BJ (cell line): ENCODE measurements around the gene TTC39A. TPM values are rescaled to one million over a fixed set of nuclear protein-coding genes. Genes with fewer than 3 reads are reported as not detected.

ENCODE experiments used
- CTCF ChIA-PET: fragments of 350-600 bp; formaldehyde crosslinking; extraction: SDS; loops from one replicate; lab custom pipeline; 2021; ENCODE audit warnings: antibody characterized with exemption, inconsistent platforms; lab: Yijun Ruan, JAX
- POLR2A ChIA-PET: fragments of 300-600 bp; sonication (Branson Sonifier 250); formaldehyde crosslinking; extraction: SDS; loops from one replicate; lab custom pipeline; 2021; ENCODE audit warnings: antibody characterized with exemption; lab: Charles Lee
- DNase-seq: peaks from one replicate; pipeline ENCODE4 v3.0.0-alpha.2; 2011; ENCODE audit warnings: low read depth
- H3K27me3 ChIP-seq: 2 replicates; pipeline ENCODE4 v1.6.0; 2011; ENCODE audit warnings: low read length; ENCODE audit not compliant: control insufficient read depth, insufficient read depth
- H3K36me3 ChIP-seq: 2 replicates; pipeline ENCODE4 v1.5.1; 2011; ENCODE audit warnings: low read length; ENCODE audit not compliant: control insufficient read depth, insufficient read depth
- H3K4me3 ChIP-seq: 2 replicates; pipeline ENCODE4 v1.5.1; 2011; ENCODE audit warnings: low read depth, mild to moderate bottlenecking, control low read depth, low read length
- CTCF ChIP-seq: IDR thresholded peaks from 2 replicates; pipeline ENCODE4 v1.5.1; 2011; ENCODE audit warnings: low read depth, mild to moderate bottlenecking, control low read depth, inconsistent platforms, low read length, moderate library complexity; ENCODE audit not compliant: insufficient read depth
- polyA plus RNA-seq: library from polyadenylated mRNA; depleted of rRNA; stranded (reverse); fragments of >200 nt; gene quantifications from 2 replicates; pipeline ENCODE4 v1.2.3, GENCODE V29; 2011

The TTC39A gene
- polyA plus RNA-seq, 1 experiment = 0.43 TPM

GRCh38 chr1:51306950-51307349, 23.4 kb downstream of the TTC39A start:
- Histone ChIP-seq H3K36me3 (no peaks in the 10 kb centered on the region), H3K4me3 (no peak overlapping the region), H3K27me3 (no peaks in the 10 kb centered on the region)
- ChIA-PET CTCF (interaction anchor here (1.2 to 3.4 kb wide), 2 partner anchors 11 to 19 kb away, joined by 3 to 41 read pairs; no protein-coding TSS in a partner anchor), POLR2A (no interaction called here)
- DNase-seq = no peak
- TF ChIP-seq CTCF = no peak

- H3K36me3 ChIP-seq = no peaks in the 10 kb centered on the region
- DNase-seq = no peak
- CTCF ChIA-PET = interaction anchor here (1.0 to 3.4 kb wide), 4 partner anchors 10 to 531 kb away, joined by 3 to 41 read pairs (median 3); no protein-coding TSS in a partner anchor
- no peak for TF ChIP-seq CTCF
- H3K27me3 ChIP-seq = no peaks in the 10 kb centered on the region; the same call in 1 of the 2 replicates
- H3K4me3 ChIP-seq = no peak overlapping the region
- POLR2A ChIA-PET = no interaction called here
Measured at GRCh38 chr1:51305371-51305823, 25.0 kb downstream of the TTC39A start.

- no peak for DNase-seq
- no peak for TF ChIP-seq CTCF
- no peak overlapping the region for H3K4me3 ChIP-seq
- H3K27me3 ChIP-seq = no peaks in the 10 kb centered on the region; the same call in 1 of the 2 replicates
- CTCF ChIA-PET = no interaction called here
- POLR2A ChIA-PET = no interaction called here
- no peaks in the 10 kb centered on the region for H3K36me3 ChIP-seq
Measured at GRCh38 chr1:51304360-51304759, 26.0 kb downstream of the TTC39A start.

GRCh38 chr1:51303751-51304251, 26.6 kb downstream of the TTC39A start:
- CTCF ChIA-PET = no interaction called here
- no peak for DNase-seq

GRCh38 chr1:51303315-51303714, 27.0 kb downstream of the TTC39A start:
- DNase-seq = no peak
- Histone ChIP-seq H3K36me3 (no peaks in the 10 kb centered on the region), H3K27me3 (no peaks in the 10 kb centered on the region; the same call in 1 of the 2 replicates), H3K4me3 (no peak overlapping the region)
- TF ChIP-seq CTCF = no peak
- ChIA-PET POLR2A (no interaction called here), CTCF (no interaction called here)

More at GRCh38 chr1:51303751-51304251, 26.6 kb downstream of the TTC39A start:
- Histone ChIP-seq H3K36me3 (no peaks in the 10 kb centered on the region), H3K4me3 (no peak overlapping the region), H3K27me3 (no peaks in the 10 kb centered on the region; the same call in 1 of the 2 replicates)
- POLR2A ChIA-PET = no interaction called here
- TF ChIP-seq CTCF = no peak
